Measurements from ENCODE around the gene SRP14. TPM values are rescaled to one million over a fixed set of nuclear protein-coding genes. Genes with fewer than 3 reads are reported as not detected.

The SRP14 gene
- total RNA-seq, 1 donor from 2014 or later = 235 TPM

- Mint-ChIP-seq H3K27me3 (ENCODE audit: unreplicated experiment) (peaks cover 2% of the 10 kb centered on the region), H3K9me3 (ENCODE audit: unreplicated experiment) (no peaks in the 10 kb centered on the region), H3K4me1 (ENCODE audit: unreplicated experiment) (peaks cover 11% of the 10 kb centered on the region), H3K36me3 (ENCODE audit: low read depth, unreplicated experiment) (peaks cover 11% of the 10 kb centered on the region), H3K4me3 (ENCODE audit: unreplicated experiment) (no peak overlapping the region), H3K27ac (ENCODE audit: unreplicated experiment) (no peak overlapping the region)
- DNase-seq (ENCODE audit: low spot score) = no peak
- no peak for TF ChIP-seq CTCF (IDR thresholded peaks at IDR 0.05; ENCODE audit: unreplicated experiment)
These were observed 16.8 kb upstream of the SRP14 start for GRCh38 chr15:40055576-40056293.

DNA sequence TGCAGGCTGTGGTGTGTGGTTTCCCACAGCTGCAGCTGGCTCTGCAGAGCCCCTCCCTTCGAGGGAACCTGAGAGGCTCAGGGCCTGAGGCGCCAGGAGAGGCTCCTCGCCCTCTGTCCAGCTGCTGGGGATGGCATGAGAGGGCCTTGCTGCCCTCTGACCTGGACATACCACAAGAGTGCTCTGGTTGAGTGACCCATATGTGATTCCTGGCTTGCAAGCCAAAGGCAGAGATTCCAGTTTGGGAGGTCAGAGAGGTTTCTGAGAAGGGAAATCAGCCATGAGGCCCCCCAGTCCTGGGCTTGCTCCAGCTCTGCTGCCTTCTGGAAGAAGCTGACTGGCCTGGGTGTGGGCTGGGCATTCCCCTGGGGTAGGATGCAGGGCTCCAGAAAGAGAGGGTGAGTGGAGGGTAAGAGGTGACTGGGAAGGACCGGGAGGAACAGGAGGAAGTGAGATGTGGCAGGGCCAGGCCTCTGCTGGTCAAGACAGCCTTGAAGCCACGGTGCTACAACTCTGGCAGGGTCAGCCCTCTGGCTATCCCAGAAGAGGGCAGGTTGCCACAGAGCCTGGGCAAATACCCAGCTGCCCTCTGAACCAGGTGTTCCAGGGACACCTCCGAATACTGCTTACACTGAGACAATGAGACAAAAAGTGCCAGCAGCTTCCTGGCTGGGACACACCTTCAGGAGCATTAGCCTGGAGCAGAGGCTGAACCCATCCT, 16.0 kb upstream of the SRP14 start:
- H3K4me1 Mint-ChIP-seq (ENCODE audit: unreplicated experiment) = peaks cover 13% of the 10 kb centered on the region
- no peak overlapping the region for H3K27ac Mint-ChIP-seq (ENCODE audit: unreplicated experiment)
- peaks cover 2% of the 10 kb centered on the region for H3K27me3 Mint-ChIP-seq (ENCODE audit: unreplicated experiment)
- no peak for DNase-seq (ENCODE audit: low spot score)
- no peak overlapping the region for H3K4me3 Mint-ChIP-seq (ENCODE audit: unreplicated experiment)
- H3K9me3 Mint-ChIP-seq (ENCODE audit: unreplicated experiment) = no peaks in the 10 kb centered on the region
- TF ChIP-seq CTCF (IDR thresholded peaks at IDR 0.05; ENCODE audit: unreplicated experiment) = no peak
- peaks cover 14% of the 10 kb centered on the region for H3K36me3 Mint-ChIP-seq (ENCODE audit: low read depth, unreplicated experiment)

DNA sequence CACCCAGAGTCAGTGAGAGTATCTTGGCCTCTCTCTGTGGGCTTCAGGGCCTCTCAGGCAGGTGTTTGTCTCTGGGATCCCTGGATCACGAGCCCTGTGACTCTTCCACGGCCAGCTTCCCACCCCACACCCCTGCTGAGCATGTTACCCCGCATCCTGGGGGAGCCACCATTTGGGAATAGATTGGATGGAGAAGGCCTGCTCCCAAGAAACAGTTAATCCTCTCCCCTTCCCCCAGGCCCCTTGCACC, 15.5 kb upstream of the SRP14 start:
- no peak overlapping the region for H3K27ac Mint-ChIP-seq (ENCODE audit: unreplicated experiment)
- H3K4me3 Mint-ChIP-seq (ENCODE audit: unreplicated experiment) = no peak overlapping the region
- H3K9me3 Mint-ChIP-seq (ENCODE audit: unreplicated experiment) = no peaks in the 10 kb centered on the region
- TF ChIP-seq CTCF (IDR thresholded peaks at IDR 0.05; ENCODE audit: unreplicated experiment) = no peak
- H3K36me3 Mint-ChIP-seq (ENCODE audit: low read depth, unreplicated experiment) = peaks cover 10% of the 10 kb centered on the region
- DNase-seq (ENCODE audit: low spot score) = no peak
- peaks cover 2% of the 10 kb centered on the region for H3K27me3 Mint-ChIP-seq (ENCODE audit: unreplicated experiment)
- H3K4me1 Mint-ChIP-seq (ENCODE audit: unreplicated experiment) = peaks cover 14% of the 10 kb centered on the region

DNA sequence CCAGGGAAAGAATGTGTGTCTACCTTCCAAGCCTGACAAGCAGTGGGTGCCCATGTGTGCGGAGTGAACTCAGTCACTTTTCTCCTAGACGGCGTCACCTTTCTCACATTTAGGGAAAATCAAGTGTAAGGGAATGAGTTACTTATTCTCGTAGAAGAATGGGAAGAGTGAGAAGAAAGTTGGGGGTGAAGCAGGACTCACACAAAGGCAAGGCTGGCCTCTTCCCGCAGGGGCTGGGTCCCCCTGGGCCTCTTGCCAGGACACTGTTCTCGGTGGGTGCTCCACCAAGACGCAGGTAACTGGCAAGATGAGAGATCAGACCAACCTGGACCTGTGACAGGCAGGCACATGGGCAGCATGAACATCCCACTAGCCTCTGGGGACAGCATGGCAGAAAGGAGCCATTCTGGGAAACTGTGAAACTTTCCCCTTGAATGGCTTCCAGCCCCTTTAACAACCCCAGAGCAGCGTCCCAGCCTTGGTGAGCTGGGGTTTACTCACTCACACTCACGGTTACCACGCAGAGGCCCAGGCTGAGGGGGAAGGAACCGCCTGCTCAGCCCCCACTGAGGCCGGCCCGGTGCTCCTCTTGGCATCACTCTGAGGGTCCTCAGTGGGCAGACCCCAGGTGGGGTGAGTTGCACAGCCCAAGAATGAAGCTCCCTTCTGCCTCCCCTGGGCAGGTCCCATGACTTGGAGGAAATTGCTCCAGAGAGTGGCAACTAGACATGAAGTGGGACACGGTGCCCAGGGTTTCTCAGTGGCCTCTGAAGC, 15.0 kb upstream of the SRP14 start:
- H3K27ac Mint-ChIP-seq (ENCODE audit: unreplicated experiment) = no peak overlapping the region
- peaks cover 11% of the 10 kb centered on the region for H3K36me3 Mint-ChIP-seq (ENCODE audit: low read depth, unreplicated experiment)
- peaks cover 2% of the 10 kb centered on the region for H3K27me3 Mint-ChIP-seq (ENCODE audit: unreplicated experiment)
- no peak for TF ChIP-seq CTCF (IDR thresholded peaks at IDR 0.05; ENCODE audit: unreplicated experiment)
- no peaks in the 10 kb centered on the region for H3K9me3 Mint-ChIP-seq (ENCODE audit: unreplicated experiment)
- no peak for DNase-seq (ENCODE audit: low spot score)
- H3K4me1 Mint-ChIP-seq (ENCODE audit: unreplicated experiment) = peaks cover 19% of the 10 kb centered on the region
- H3K4me3 Mint-ChIP-seq (ENCODE audit: unreplicated experiment) = peak overlapping the region; percentile 5
